GM19240 (cell line): ENCODE data around the gene COX7A1.
"Not testable (repeated sequence)": the region's sequence is repeated elsewhere in the genome, so short reads cannot be mapped to it uniquely, and the experiment has no call there.

Experiments
- DNase-seq: peaks from one replicate; pipeline ENCODE4 v3.0.0; 2011; ENCODE audit warnings: low spot score; ENCODE audit not compliant: insufficient read length

The COX7A1 gene

DNA sequence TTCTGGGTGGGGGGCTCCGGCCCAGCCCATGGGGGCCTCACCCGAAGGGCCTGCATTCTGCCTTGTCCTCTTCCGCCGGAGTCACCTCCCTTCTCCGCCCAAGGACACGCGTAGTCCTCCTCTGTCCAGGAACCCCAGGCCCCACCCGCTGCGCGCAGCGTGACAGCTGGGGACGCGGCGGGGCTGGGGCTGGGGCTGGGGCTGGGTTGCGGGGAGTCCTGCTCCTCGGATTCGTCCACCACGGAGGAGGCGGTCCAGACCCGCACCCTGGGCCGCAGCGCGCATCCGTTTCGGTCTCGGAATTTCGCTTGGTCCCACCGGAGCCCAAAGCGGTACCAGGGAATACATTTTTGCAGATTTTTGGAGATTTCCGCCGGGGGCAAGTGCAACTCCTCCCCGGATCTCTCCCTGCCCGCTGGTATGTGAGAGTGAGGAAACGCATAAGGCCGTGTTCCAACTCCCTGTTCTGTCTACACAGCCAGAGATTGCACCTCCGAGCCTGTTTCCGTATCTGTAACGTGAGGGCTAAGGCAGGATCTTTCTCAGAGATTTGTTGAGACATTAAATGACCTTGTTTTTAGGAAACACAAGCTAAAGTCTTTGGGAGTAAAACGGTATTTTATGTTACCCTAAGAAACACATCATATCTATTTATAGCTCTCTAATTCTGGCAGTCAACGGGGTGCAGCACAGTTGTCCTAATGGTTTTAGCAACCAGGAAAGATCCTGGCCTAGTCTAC lies at the start of gene COX7A1:
TSS of gene COX7A1 (minus strand) at position 96 of the 740 bp plus-strand sequence. CDS start at position 56, 40 bp downstream.
- no peak for DNase-seq

DNA sequence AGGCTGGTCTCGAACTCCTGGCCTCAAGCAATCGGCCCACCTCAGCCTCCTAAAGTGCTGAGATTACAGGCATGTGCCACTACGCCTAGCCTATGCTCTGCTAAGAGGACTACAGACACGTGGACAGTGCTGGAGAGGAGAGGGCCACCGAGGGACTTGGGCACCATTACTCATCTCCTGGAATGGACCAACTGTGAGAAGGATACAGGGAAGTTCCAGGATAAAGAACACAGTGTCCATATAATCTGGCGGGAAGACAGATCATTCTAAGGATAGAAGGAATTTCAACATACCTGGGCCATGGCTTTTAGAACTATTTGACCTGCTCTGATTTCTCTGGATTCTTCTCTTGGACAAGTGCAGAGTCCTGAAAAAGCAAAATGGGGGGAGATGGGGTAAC lies 49.4 kb upstream of the COX7A1 start:
- no peak for DNase-seq

DNA sequence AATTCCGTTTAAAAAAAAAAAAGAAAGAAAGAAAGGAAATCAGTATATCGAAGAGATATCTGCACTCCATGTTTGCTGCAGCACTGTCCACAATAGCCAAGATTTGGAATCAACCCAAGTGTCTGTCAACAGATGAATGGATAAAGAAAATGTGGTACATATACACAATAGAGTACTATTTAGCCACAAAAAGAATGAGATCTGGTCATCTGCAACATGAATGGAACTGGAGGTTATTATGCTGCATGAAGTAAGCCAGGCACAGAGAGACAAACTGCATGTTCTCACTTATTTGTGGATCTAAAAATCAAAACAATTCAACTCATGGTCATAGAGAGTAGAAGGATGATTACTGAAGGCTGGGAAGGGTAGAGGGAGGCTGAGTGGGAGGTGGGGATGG lies 45.9 kb upstream of the COX7A1 start:
- no peak for DNase-seq

DNA sequence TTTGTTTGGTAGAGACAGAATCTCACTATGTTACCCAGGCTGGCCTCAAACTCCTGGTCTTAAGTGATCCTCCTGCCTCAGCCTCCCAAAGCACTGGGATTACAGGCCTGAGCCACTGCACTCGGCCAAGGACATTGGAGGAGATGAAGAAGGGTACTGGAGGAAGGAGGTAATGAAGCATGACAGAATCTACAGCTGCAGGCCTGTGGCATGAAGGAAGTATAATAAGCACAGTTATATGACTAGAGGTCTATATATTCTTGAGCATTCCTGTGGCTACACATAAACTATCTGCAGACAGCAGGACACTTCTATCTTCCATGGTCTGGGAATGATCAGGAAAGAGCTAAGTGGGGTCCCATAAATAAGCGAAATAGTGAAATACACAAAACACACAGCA lies 44.0 kb upstream of the COX7A1 start:
- DNase-seq, result no peak

DNA sequence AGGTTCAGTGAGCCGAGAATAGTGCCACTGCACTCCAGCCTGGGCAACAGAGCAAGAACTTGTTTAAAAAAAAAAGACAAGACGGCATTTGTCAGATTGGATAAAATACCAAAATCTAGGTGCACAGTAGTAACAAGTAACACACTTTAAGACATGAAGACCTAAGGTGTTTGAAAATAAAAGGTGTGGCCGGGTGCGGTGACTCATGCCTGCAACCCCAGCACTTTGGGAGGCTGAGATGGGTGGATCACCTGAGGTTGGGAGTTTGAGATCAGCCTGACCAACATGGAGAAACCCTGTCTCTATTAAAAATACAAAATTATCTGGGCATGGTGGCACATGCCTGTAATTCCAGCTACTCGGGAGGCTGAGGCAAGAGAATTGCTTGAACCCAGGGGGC lies 34.5 kb upstream of the COX7A1 start:
- DNase-seq, result not testable (repeated sequence)

DNA sequence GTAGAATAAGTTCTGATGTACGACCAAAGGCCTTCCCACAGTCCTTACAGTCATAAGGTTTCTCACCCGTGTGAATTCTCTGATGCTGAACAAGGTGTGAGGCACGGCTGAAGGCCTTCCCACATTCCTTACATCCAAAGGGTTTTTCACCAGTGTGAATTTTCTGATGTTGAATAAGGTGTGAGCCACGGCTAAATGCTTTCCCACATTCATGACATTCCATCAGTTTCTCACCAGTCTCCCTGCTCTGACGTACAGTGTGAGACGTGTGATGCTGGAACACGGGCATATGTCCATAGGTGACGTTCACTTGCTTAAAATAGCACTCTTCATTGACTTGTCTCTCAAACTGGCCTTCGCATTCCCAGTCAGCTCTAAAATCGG lies 31.0 kb upstream of the COX7A1 start:
- DNase-seq, result no peak

DNA sequence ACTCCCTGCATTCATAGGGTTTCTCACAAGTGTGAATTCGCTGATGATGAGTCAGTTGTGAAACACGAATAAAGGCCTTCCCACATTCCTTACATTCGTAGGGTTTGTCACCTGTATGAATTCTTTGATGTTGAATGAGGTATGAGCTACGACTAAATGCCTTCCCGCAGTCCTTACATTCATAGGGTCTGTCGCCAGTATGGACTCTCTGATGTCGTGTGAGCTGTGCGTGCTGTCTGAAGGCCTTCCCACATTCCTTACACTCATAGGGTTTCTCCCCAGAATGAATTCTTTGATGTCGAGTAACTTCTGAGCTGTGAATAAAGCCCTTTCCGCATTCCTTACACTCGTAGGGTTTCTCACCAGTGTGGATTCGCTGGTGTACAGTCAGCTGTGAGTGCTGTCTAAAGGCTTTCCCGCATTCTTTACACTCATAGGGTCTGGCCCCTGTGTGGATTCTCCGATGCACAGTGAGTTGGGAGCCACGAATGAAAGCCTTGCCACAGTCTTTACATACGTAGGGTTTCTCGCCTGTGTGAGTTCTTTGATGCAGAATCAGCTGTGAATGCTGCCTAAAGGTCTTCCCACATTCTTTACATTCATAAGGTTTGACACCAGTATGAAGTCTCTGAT lies 30.5 kb upstream of the COX7A1 start:
- no peak for DNase-seq

DNA sequence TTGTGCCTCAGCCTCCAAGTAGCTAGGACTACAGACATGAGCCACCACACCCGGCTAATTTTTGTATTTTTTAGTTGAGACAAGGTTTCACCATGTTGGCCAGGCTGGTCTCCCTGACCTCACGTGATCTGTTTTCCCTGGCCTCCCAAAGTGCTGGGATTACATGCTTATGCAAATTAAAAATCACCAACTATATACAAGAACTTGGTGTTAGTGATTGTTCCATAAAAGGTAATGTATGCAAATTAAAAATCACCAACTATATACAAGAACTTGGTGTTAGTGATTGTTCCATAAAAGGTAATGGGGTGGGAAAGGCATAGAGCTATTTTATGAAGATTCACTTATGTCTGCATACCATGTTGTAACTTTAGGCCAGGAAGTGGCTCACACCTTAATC lies 26.8 kb upstream of the COX7A1 start:
- DNase-seq, result not testable (repeated sequence)

DNA sequence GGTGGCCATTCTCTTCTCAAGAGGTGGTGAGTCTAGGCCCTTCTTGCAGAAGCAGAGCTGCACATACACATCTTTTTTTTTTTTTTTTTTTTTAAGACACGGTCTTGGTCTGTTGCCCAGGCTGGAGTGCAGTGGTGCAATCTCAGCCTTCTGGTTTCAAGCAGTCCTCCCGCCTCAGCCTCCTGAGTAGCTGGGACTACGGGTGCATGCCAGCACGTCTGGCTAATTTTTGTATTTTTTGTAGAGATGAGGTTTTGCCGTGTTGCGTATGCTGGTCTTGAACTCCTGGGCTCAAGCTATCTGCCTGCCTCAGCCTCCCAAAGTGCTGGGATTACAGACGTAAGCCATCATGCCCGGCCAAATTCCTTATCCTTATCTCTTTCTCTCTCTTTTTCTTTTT lies 21.6 kb upstream of the COX7A1 start:
- DNase-seq, result not testable (repeated sequence)

DNA sequence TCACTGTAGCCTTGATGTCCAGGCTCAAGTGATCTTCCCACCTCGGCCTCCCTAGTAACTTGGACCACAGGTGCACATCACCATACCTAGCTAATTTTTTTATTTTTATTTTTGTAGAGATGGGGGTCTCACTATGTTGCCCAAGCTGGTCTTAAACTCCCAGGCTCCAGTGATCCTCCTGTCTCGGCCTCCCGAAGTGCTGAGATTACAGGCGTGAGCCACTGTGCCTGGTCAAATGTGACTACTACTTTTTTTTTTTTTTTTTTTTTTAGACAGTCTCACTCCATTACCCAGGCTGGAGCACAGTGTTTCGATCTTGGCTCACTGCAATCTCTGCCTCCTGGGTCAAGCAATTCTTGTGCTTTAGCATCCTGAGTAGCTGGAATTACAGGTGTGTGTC lies 20.6 kb upstream of the COX7A1 start:
- no peak for DNase-seq

DNA sequence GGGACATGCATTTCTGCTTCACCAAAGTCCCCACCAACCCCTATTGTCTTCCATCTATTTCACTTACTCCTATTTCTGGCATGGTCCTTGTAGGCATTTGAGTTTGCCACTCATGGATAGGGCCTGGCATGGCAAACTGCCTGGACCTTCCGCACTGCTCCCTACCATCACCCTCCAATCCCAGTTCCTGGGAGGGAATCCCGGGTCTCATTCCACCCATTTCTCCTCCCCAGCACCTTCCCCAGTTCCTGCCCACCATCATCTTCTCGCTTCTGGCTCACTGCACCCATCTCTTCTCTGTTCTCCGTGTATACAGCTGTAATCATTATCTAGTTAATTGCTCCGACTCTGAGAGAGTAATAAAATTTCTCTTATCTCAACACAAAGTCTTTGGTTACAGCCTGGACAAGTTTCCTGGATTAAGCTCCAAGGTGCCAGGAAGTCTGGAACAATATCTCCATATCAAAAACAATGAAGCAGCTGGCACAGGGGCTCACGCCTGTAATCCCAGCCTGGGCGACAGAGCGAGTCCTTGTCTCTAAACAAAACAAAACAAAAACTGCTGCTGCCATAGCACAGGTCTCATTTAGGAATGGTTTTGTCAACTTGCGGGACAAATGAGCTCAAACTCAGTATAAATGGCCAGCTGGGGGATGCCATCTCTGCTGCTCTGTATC lies 17.0 kb upstream of the COX7A1 start:
- no peak for DNase-seq

DNA sequence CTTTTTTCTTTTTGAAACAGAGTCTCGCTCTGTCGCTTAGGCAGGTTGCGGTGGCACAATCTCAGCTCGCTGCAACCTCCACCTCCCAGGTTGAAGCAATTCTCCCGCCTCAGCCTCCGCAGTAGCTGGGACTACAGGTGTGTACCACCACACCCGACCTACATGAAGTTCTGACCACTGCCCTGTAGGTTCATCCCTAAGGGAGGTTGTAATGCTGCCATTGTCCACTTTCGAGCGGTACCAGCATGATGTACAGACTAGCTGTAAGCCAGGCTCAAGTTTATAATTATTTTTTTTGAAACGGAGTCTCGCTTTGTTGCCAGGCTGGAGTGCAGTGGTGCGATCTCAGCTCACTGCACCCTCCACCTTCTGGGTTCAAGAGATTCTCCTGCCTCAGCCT lies 11.6 kb upstream of the COX7A1 start:
- no peak for DNase-seq

DNA sequence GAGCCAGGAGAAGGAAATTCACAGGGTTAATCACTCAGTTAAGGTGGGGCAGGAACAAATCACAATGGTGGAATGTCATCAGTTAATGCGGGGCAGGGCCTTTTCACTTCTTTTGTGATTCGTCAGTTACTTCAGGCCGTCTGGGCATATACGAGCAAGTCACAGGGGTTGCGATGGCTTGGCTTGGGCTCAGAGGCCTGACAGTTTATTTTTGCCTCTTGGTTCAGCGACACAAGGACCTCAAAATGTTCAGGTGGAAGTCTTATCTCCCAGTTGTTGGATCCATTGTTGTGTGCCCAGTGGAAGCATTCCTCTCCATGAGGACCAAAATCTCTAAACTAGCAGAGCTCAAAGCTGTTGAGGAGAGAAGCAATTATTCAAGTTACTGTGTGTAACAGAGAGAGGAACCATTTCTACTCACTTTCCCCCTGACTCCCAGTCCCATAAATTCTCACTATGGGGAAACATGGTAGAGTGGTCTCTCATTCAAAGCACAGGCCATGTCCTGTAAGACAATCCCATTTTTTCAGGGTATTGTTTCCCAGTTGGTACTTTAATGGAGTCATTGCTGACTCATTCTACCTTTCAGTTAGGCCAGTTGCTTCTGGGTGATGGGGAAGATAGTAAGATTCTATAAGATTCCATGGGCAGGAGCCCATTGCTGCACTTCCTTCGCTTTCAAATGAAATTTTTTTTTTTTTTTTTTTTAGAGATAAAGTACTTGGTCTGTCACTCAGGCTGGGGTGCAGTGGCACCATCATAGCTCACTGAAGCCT lies 8.8 kb upstream of the COX7A1 start:
- no peak for DNase-seq

DNA sequence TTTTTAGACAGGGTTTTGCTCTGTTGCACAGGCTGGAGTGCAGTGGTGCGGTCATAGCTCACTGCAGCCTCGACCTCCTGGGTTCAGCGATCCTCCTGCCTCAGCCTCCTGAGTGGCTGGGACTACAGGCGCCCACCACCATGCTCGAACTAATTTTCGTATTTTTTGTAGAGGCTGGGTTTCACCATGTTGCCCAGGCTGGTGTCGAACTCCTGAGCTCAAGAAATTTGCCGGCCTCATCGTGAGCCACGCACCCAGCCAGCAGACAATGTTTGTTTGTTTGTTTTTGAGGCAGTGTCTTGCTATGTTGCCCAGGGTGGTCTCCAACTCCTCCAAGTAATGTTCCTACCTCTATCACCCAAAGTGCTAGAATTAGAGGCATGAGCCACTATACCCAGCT lies 879 bp upstream of the COX7A1 start:
- no peak for DNase-seq

DNA sequence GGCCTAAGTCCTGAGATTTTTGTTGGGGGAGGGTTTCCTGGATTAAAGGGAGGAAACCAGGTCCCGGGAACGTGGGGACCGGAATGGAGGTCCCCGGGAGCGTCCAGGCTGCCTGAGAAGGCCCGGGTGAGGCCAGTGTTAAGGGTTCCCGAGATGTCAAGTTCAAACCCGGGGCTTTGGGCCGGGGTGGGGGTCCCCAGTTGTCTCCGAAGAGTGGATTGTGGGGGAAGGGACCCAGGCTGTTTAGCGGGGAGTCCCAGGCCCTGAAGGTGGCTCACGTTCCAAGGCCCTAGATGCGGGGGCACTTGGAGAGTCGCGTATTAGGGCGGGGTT lies 262 bp downstream of the COX7A1 start:
- no peak for DNase-seq

DNA sequence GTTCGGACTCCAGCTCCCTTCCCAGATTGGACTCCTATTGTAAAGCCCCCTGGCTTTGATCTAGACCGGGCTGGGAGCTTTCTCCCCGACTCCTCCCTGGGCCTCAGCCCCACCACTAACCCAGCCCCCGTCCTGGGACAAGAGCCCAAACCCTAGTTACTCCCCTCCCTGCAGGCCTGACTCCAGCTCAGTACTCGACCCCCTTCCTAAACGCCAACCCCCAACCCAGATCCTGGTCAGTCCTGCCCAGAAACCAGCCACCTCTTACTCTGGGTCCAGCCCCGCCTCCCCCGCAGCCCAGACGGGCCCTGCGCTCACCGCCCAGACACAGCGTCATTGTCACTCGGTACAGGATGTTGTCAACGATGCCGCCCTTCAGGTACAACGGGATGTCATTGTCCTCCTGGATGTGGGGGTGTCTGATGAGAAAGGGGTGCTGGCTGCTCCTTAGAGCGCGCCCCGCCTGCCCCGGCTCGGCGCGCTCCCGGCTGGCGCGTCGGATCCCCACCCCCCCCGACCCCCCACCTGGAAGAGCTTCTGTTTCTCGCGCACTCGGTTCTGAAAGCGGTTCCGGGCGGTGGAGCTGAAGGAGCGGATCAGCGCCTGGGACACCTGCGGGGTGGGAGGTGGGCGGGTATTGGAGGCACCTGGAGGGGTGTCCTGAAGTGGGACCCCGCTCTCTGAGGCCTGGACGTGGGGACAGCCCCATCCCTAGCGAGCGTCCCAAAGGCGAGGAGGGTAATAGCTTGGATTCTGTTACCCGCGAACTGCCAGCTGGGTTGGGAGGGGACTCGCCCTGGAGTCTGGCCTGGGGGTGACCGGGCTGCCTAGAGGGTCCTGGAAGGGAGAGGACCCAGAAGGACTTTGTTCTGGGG lies 866 bp downstream of the COX7A1 start:
- no peak for DNase-seq

DNA sequence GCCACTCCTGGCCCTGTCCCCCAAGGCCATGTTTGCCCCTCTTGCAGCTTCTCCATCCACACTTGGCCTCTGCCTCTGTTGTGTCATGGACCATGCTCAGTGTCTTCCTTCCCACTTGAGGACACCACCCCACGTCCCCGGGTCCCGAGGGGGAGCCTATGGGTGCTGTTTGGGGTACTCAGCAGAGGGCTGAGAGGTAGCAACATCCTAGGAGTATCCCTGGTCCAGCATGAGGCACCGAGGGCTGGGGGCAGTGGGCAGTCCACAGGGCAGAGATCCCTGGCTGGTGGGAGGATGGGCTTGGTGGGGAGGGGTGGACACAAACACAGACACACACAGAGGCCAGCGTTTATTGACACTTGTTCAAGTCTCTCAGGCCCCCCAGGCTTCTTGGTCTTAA lies 1.7 kb downstream of the COX7A1 start:
- DNase-seq, result no peak

DNA sequence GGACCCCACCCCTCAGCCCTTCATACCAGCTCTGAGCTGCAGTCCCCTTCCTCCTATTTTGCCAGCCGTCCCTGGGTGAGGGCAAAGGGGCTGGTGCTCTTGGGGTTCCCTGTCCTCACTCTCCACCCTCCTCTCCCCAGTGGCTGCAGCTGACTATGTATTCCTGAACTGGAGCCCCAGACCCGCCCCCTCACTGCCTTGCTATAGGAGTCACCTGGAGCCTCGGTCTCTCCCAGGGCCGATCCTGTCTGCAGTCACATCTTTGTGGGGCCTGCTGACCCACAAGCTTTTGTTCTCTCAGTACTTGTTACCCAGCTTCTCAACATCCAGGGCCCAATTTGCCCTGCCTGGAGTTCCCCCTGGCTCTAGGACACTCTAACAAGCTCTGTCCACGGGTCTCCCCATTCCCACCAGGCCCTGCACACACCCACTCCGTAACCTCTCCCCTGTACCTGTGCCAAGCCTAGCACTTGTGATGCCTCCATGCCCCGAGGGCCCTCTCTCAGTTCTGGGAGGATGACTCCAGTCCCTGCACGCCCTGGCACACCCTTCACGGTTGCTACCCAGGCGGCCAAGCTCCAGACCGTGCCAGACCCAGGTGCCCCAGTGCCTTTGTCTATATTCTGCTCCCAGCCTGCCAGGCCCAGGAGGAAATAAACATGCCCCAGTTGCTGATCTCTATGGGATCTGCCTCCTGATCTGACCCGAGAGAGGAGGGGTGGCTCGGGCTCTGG lies 2.4 kb downstream of the COX7A1 start:
- no peak for DNase-seq

DNA sequence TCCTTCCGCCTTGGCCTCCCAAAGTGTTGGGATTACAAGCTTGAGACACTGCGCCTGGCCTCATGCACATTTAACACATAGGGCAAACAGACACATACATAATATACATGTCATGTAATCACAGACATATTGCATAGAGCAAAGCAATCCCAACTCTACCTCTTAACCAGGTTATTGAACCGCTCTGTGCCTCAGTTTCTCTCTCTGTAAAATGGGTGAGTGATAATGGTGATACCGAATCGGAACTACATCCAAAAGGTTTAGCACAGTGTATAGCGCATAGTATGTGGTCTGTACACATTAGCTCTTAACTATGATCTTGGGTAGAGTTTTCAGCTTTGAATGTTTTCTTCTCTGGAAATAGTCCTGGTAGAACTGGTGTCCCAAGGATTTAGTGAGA lies 7.6 kb downstream of the COX7A1 start:
- no peak for DNase-seq

DNA sequence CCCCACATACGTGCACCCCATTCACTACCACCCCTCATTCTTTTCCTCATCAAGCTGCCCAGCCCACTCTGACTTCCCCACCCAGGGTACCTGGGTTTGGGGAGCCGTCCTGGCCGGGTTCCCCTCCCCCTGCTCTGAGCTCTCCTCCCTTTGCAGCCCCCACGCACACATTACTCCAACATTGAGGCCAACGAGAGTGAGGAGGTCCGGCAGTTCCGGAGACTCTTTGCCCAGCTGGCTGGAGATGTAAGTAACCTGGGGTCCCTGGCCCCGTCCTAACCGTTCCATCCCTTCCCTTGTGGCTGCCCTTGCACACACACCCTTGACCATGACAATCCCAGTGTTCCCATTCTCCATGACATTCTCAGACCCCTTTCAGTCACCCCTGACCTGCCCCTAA lies 9.8 kb downstream of the COX7A1 start:
- DNase-seq, result no peak
